NB4 (cell line): ENCODE measurements around the gene MRPL28.
"Not testable (repeated sequence)": the region's sequence is repeated elsewhere in the genome, so short reads cannot be mapped to it uniquely, and the experiment has no call there.

Experiments used
- DNase-seq: peaks from one replicate; pipeline ENCODE4 v3.0.0; 2010; ENCODE audit warnings: low read depth
- H3K4me3 ChIP-seq: one replicate; pipeline ENCODE4 v1.5.1; 2011; ENCODE audit warnings: mild to moderate bottlenecking, low read depth, low read length, moderate library complexity
- CTCF ChIP-seq: IDR thresholded peaks from one replicate; pipeline ENCODE4 v1.5.1; 2012; ENCODE audit warnings: low read depth, low read length
- MAX ChIP-seq: IDR thresholded peaks from 2 replicates; pipeline ENCODE4 v1.6.1; 2011; ENCODE audit warnings: low read depth, low read length
- MYC ChIP-seq: IDR thresholded peaks from 2 replicates; pipeline ENCODE4 v1.6.1; 2011; ENCODE audit warnings: low read depth, low read length
- POLR2A ChIP-seq: IDR thresholded peaks from 2 replicates; pipeline ENCODE4 v1.6.1; 2011; ENCODE audit warnings: mild to moderate bottlenecking; ENCODE audit not compliant: insufficient read length; ENCODE audit errors: extremely low read depth

Gene MRPL28

GRCh38 chr16:333406-334094 lies 36.8 kb downstream of the MRPL28 start:
- no peak overlapping the region for H3K4me3 ChIP-seq
- no peak for DNase-seq
- TF ChIP-seq POLR2A (no peak), MAX (no peak), MYC (no peak), CTCF (no peak)

- not testable (repeated sequence) for DNase-seq, H3K4me3 ChIP-seq
Observed at GRCh38 chr16:331181-331814, 39.0 kb downstream of the MRPL28 start.

GRCh38 chr16:330741-331140 lies 39.6 kb downstream of the MRPL28 start:
- TF ChIP-seq CTCF (no peak), MAX (no peak), MYC (no peak), POLR2A (no peak)
- H3K4me3 ChIP-seq = no peak overlapping the region
- DNase-seq = no peak

GRCh38 chr16:325375-326145 lies 44.8 kb downstream of the MRPL28 start:
- peak; percentile 25 for DNase-seq
- TF ChIP-seq MAX (no peak), MYC (no peak), POLR2A (no peak), CTCF (no peak)
- no peak overlapping the region for H3K4me3 ChIP-seq

GRCh38 chr16:324451-325334 lies 45.6 kb downstream of the MRPL28 start:
- TF ChIP-seq POLR2A = no peak
- no peak for TF ChIP-seq MYC
- no peak for TF ChIP-seq CTCF
- no peak for TF ChIP-seq MAX
- no peak overlapping the region for H3K4me3 ChIP-seq
- DNase-seq = peak; percentile 28
